ENCODE data around the gene MTMR1. TPM values are rescaled to one million over a fixed set of nuclear protein-coding genes. Genes with fewer than 3 reads are reported as not detected.

MTMR1 gene
- total and polyA plus RNA-seq, 2 donors from 2014 or later: 6.2 to 24.5 TPM

DNA sequence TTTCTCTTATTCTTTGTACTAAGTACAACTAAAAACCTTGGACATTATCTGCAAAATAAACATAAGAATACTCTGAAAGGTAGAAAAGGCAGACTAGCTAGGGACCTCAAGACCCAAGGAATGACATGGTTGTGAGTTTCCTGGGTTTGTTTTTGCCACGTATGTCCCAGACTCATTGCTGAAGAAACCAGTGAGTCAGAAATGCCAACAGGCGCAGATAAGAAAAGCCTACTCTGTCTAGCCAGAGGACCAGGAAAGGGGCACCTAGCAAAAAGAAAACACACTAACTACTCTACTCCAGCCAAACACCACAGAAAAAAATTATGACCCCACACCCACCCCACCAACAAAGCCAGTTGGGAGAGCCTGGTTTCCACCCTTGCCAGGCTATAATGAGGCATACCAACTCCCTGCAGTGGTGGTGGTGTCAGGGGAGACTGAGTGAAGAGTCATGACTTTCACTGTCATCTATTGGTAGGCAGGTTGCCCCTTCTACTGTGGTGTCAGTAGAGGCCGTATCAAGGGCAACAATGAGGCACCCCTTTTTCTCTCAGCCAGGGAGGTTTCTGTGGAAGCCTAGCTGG is 10.9 kb downstream of the MTMR1 start:
- Histone ChIP-seq H3K4me1 (ENCODE audit: control insufficient read depth in 2 of 3, insufficient read depth in 2 of 3, low read depth in 1 of 3, low read length in 3 of 3) (no peaks in the 10 kb centered on the region), H3K4me3 (ENCODE audit: low read length in 3 of 3) (no peak overlapping the region), H3K27ac (ENCODE audit: low read depth in 2 of 2, low read length in 2 of 2) (no peak overlapping the region), H3K9me3 (ENCODE audit: control insufficient read depth in 2 of 3, insufficient read depth in 1 of 3, low read length in 3 of 3) (no peaks in the 10 kb centered on the region), H3K27me3 (ENCODE audit: control insufficient read depth, insufficient read depth, low read length) (no peaks in the 10 kb centered on the region), H3K36me3 (ENCODE audit: control insufficient read depth in 2 of 3, insufficient read depth in 3 of 3, low read length in 3 of 3) (peaks cover 0 to 3% (median 0%) of the 10 kb centered on the region in 3 donors), H3K9ac (ENCODE audit: low read length in 3 of 3) (no peak overlapping the region)
- DNase-seq (no peak), FAIRE-seq (no peak)
- TF ChIP-seq, protein P1, sequence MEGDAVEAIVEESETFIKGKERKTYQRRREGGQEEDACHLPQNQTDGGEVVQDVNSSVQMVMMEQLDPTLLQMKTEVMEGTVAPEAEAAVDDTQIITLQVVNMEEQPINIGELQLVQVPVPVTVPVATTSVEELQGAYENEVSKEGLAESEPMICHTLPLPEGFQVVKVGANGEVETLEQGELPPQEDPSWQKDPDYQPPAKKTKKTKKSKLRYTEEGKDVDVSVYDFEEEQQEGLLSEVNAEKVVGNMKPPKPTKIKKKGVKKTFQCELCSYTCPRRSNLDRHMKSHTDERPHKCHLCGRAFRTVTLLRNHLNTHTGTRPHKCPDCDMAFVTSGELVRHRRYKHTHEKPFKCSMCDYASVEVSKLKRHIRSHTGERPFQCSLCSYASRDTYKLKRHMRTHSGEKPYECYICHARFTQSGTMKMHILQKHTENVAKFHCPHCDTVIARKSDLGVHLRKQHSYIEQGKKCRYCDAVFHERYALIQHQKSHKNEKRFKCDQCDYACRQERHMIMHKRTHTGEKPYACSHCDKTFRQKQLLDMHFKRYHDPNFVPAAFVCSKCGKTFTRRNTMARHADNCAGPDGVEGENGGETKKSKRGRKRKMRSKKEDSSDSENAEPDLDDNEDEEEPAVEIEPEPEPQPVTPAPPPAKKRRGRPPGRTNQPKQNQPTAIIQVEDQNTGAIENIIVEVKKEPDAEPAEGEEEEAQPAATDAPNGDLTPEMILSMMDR (IDR thresholded peaks at IDR 0.05; ENCODE audit: borderline replicate concordance, extremely low read depth, insufficient read depth): no peak
- intact Hi-C loops (cut with DNase I): no loop called here

DNA sequence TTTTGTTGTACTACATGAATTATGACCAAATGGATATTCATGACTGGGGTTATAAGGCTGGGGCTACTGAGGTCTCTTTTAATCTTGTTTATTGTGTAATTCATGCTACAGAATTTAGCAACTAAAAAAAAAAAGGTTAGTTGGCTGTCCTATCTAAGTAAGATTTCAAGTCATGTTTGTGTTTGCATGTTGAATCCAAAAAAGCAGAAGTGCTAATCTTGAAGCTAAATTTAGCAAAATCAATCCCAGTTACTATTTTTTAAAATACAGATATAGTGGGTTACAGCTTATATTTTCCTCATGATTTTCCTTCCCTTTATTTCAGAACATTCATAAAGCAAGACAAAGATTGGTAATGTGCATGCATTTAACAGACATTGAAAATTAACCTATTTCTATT is 19.4 kb downstream of the MTMR1 start:
- no peaks in the 10 kb centered on the region for H3K27me3 ChIP-seq (ENCODE audit: control insufficient read depth, insufficient read depth, low read length)
- H3K9ac ChIP-seq (ENCODE audit: low read length in 3 of 3): no peak overlapping the region
- intact Hi-C loops (cut with DNase I): no loop called here
- no peak overlapping the region for H3K4me3 ChIP-seq (ENCODE audit: low read length in 3 of 3)
- peak; percentile 11 for FAIRE-seq
- DNase-seq: no peak
- no peak overlapping the region for H3K27ac ChIP-seq (ENCODE audit: low read depth in 2 of 2, low read length in 2 of 2)
- TF ChIP-seq, protein P1 (IDR thresholded peaks at IDR 0.05; ENCODE audit: borderline replicate concordance, extremely low read depth, insufficient read depth): no peak
- H3K9me3 ChIP-seq (ENCODE audit: control insufficient read depth in 2 of 3, insufficient read depth in 1 of 3, low read length in 3 of 3): no peaks in the 10 kb centered on the region
- no peaks in the 10 kb centered on the region for H3K36me3 ChIP-seq (ENCODE audit: control insufficient read depth in 2 of 3, insufficient read depth in 3 of 3, low read length in 3 of 3)
- no peaks in the 10 kb centered on the region for H3K4me1 ChIP-seq (ENCODE audit: control insufficient read depth in 2 of 3, insufficient read depth in 2 of 3, low read depth in 1 of 3, low read length in 3 of 3)

DNA sequence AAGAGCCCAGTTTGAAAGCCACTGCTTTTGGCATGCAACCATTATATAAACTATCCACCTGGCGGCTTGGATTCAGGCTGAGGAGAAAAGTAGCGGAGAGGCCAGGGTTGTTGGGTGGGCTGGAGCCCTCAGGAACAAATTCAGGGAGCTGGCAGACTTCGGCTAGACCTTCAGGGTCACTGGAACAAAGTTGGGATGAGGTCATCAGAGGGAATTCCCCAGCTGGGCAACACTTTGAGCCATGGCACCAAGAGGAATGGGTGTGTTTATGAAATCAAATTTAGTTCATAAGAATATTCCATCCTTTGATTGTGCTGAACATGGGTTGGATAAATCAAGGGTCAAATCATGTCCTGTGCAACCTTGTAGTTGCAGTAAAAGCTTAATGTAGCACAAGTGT is 22.0 kb downstream of the MTMR1 start:
- no peaks in the 10 kb centered on the region for H3K9me3 ChIP-seq (ENCODE audit: control insufficient read depth in 2 of 3, insufficient read depth in 1 of 3, low read length in 3 of 3)
- FAIRE-seq (no peak), DNase-seq (no peak)
- no peak overlapping the region for H3K9ac ChIP-seq (ENCODE audit: low read length in 3 of 3)
- H3K27me3 ChIP-seq (ENCODE audit: control insufficient read depth, insufficient read depth, low read length): no peaks in the 10 kb centered on the region
- no peaks in the 10 kb centered on the region for H3K4me1 ChIP-seq (ENCODE audit: control insufficient read depth in 2 of 3, insufficient read depth in 2 of 3, low read depth in 1 of 3, low read length in 3 of 3)
- intact Hi-C loops (cut with DNase I): no loop called here
- H3K4me3 ChIP-seq (ENCODE audit: low read length in 3 of 3): no peak overlapping the region
- no peaks in the 10 kb centered on the region for H3K36me3 ChIP-seq (ENCODE audit: control insufficient read depth in 2 of 3, insufficient read depth in 3 of 3, low read length in 3 of 3)
- H3K27ac ChIP-seq (ENCODE audit: low read depth in 2 of 2, low read length in 2 of 2): no peak overlapping the region
- TF ChIP-seq, protein P1 (IDR thresholded peaks at IDR 0.05; ENCODE audit: borderline replicate concordance, extremely low read depth, insufficient read depth): no peak

DNA sequence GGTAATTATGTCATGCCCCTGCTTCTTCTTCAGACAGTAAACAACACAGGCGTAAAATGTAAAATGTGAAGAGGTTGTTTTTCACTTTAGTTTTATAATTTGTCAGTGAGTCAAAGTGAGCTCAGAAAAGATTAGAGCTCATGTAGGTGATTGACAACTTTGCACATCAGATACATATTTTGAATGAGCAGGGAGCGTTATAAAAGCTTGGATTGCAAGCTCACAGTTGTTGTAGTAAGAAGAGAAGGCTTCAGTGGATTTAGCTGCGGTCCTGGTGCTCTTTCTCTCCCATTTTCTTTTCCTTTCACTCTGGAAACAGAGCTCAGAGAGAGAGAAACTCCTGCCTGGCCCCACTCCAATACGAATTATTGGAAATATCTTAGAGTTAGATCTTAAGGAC is 26.4 kb downstream of the MTMR1 start:
- FAIRE-seq: no peak
- no peaks in the 10 kb centered on the region for H3K27me3 ChIP-seq (ENCODE audit: control insufficient read depth, insufficient read depth, low read length)
- no peaks in the 10 kb centered on the region for H3K36me3 ChIP-seq (ENCODE audit: control insufficient read depth in 2 of 3, insufficient read depth in 3 of 3, low read length in 3 of 3)
- peaks cover 0 to 3% (median 0%) of the 10 kb centered on the region in 3 donors for H3K9me3 ChIP-seq (ENCODE audit: control insufficient read depth in 2 of 3, insufficient read depth in 1 of 3, low read length in 3 of 3)
- TF ChIP-seq, protein P1 (IDR thresholded peaks at IDR 0.05; ENCODE audit: borderline replicate concordance, extremely low read depth, insufficient read depth): no peak
- intact Hi-C loops (cut with DNase I): no loop called here
- H3K9ac ChIP-seq (ENCODE audit: low read length in 3 of 3): no peak overlapping the region
- no peak overlapping the region for H3K27ac ChIP-seq (ENCODE audit: low read depth in 2 of 2, low read length in 2 of 2)
- DNase-seq: no peak
- no peaks in the 10 kb centered on the region for H3K4me1 ChIP-seq (ENCODE audit: control insufficient read depth in 2 of 3, insufficient read depth in 2 of 3, low read depth in 1 of 3, low read length in 3 of 3)
- no peak overlapping the region for H3K4me3 ChIP-seq (ENCODE audit: low read length in 3 of 3)
